IMR-90 (cell line): ENCODE measurements around the gene ANKH. TPM values are rescaled to one million over a fixed set of nuclear protein-coding genes. Genes with fewer than 3 reads are reported as not detected.

Experiments used
- ATAC-seq: fragments of 200-7000 bp; cut with Tn5 transposase; 2 replicates; pipeline ENCODE4 v1.9.1; 2020; ENCODE audit warnings: low read depth, mild to moderate bottlenecking, moderate library complexity
- BruUV-seq: library from RNA; stranded (reverse); fragments of 400-500 nt; replicated peaks from 2 replicates; lab custom pipeline; 2021; lab: Mats Ljungman, UMichigan
- CTCF ChIA-PET: fragments of 300-600 bp; formaldehyde crosslinking; extraction: SDS; loops from one replicate; lab custom pipeline; 2021; ENCODE audit warnings: antibody characterized with exemption; lab: Yijun Ruan, JAX
- POLR2A ChIA-PET: fragments of 300-600 bp; sonication (Branson Sonifier 250); formaldehyde crosslinking; loops from one replicate; lab custom pipeline; 2022; ENCODE audit warnings: antibody characterized with exemption; ENCODE audit not compliant: unreplicated experiment; lab: Charles Lee
- DNase-seq: peaks from one replicate; pipeline ENCODE4 v3.0.0; 2013
- H2AFZ ChIP-seq: replicated peaks from 2 replicates; pipeline ENCODE3; 2013; ENCODE audit warnings: low read length, mild to moderate bottlenecking; ENCODE audit not compliant: poor library complexity
- H2AK5ac ChIP-seq: 2 replicates; pipeline ENCODE4 v1.6.1; 2013; ENCODE audit warnings: low read depth, low read length, inconsistent platforms
- H2AK9ac ChIP-seq: replicated peaks from 2 replicates; pipeline ENCODE3; 2013; ENCODE audit warnings: mild to moderate bottlenecking, low read depth, low read length, moderate library complexity; ENCODE audit not compliant: poor library complexity
- H2BK120ac ChIP-seq: 2 replicates; pipeline ENCODE4 v1.6.1; 2013; ENCODE audit warnings: low read depth, low read length, inconsistent platforms
- H2BK15ac ChIP-seq: 3 replicates; pipeline ENCODE4 v1.6.1; 2013; ENCODE audit warnings: low read depth, low read length, inconsistent platforms
- H2BK20ac ChIP-seq: 2 replicates; pipeline ENCODE4 v1.6.1; 2013; ENCODE audit warnings: low read depth, mild to moderate bottlenecking, inconsistent platforms, low read length, moderate library complexity
- H2BK5ac ChIP-seq: 2 replicates; pipeline ENCODE4 v1.6.1; 2013; ENCODE audit warnings: mild to moderate bottlenecking, low read depth, low read length, inconsistent platforms; ENCODE audit not compliant: poor library complexity, severe bottlenecking
- H3K14ac ChIP-seq: replicated peaks from 2 replicates; pipeline ENCODE4 v1.6.1; 2013; ENCODE audit warnings: low read depth, low read length, inconsistent platforms
- H3K18ac ChIP-seq: 2 replicates; pipeline ENCODE4 v1.6.1; 2013; ENCODE audit warnings: low read depth, low read length, control low read depth
- H3K23ac ChIP-seq: 2 replicates; pipeline ENCODE4 v1.6.1; 2013; ENCODE audit warnings: low read depth, low read length, inconsistent platforms
- H3K27ac ChIP-seq: 2 replicates; pipeline ENCODE4 v1.5.1; 2013; ENCODE audit warnings: mild to moderate bottlenecking, control low read depth, low read length; ENCODE audit not compliant: insufficient read depth
- H3K27me3 ChIP-seq: 2 replicates; pipeline ENCODE4 v1.6.1; 2013; ENCODE audit warnings: low read length; ENCODE audit not compliant: control insufficient read depth, insufficient read depth
- H3K36me3 ChIP-seq: 2 replicates; pipeline ENCODE4 v1.6.1; 2013; ENCODE audit warnings: low read length, mixed read lengths; ENCODE audit not compliant: control insufficient read depth, insufficient read depth
- H3K4ac ChIP-seq: 2 replicates; pipeline ENCODE4 v1.6.1; 2013; ENCODE audit warnings: low read depth, low read length, inconsistent platforms
- H3K4me1 ChIP-seq: 2 replicates; pipeline ENCODE4 v1.6.1; 2013; ENCODE audit warnings: low read length, mixed read lengths; ENCODE audit not compliant: control insufficient read depth, insufficient read depth
- H3K4me2 ChIP-seq: 2 replicates; pipeline ENCODE4 v1.6.1; 2013; ENCODE audit warnings: low read depth, mild to moderate bottlenecking, control low read depth, low read length, moderate library complexity
- H3K4me3 ChIP-seq: 2 replicates; pipeline ENCODE4 v1.5.1; 2013; ENCODE audit warnings: low read depth, mild to moderate bottlenecking, control low read depth, low read length, moderate library complexity; ENCODE audit not compliant: insufficient read depth
- H3K56ac ChIP-seq: 2 replicates; pipeline ENCODE4 v1.6.1; 2013; ENCODE audit warnings: low read length, inconsistent platforms; ENCODE audit not compliant: insufficient read depth; ENCODE audit errors: extremely low read depth
- H3K79me1 ChIP-seq, 2 experiments: 2 replicates each; pipeline ENCODE4 v1.6.1; 2013; ENCODE audit warnings: low read length in 2 of 2, inconsistent platforms in 1 of 2, low read depth in 1 of 2
- H3K9ac ChIP-seq: 2 replicates; pipeline ENCODE4 v1.6.1; 2013; ENCODE audit warnings: low read depth, low read length, control low read depth
- H3K9me1 ChIP-seq: 2 replicates; pipeline ENCODE4 v1.6.1; 2013; ENCODE audit warnings: low read length, inconsistent platforms; ENCODE audit not compliant: insufficient read depth
- H3K9me3 ChIP-seq: 2 replicates; pipeline ENCODE4 v1.6.1; 2013; ENCODE audit warnings: low read length; ENCODE audit not compliant: control insufficient read depth, insufficient read depth
- H4K20me1 ChIP-seq: 2 replicates; pipeline ENCODE4 v1.6.1; 2013; ENCODE audit warnings: low read length, inconsistent platforms; ENCODE audit not compliant: insufficient read depth
- H4K5ac ChIP-seq: 2 replicates; pipeline ENCODE4 v1.6.1; 2013; ENCODE audit warnings: mild to moderate bottlenecking, low read depth, low read length, control low read depth
- H4K8ac ChIP-seq, 2 experiments: 2 replicates each; pipeline ENCODE4 v1.6.1; 2013; ENCODE audit warnings: low read depth in 2 of 2, low read length in 2 of 2, control low read depth in 1 of 2, inconsistent platforms in 1 of 2
- H4K91ac ChIP-seq: 2 replicates; pipeline ENCODE4 v1.6.1; 2013; ENCODE audit warnings: low read depth, low read length, inconsistent platforms; ENCODE audit not compliant: insufficient read depth
- BHLHE40 ChIP-seq: fragments of 150-350 bp; IDR thresholded peaks from 2 replicates; pipeline ENCODE4 v1.6.1; 2016; ENCODE audit warnings: mild to moderate bottlenecking, low read depth, low read length
- CEBPB ChIP-seq: IDR thresholded peaks from 2 replicates; pipeline ENCODE4 v1.6.1; 2012; ENCODE audit warnings: low read depth, low read length, improper control_type of control experiment
- CHD1 ChIP-seq: IDR thresholded peaks from 2 replicates; pipeline ENCODE4 v1.6.1; 2012; ENCODE audit warnings: low read depth, low read length, improper control_type of control experiment
- CTCF ChIP-seq: conservative IDR thresholded peaks from 2 replicates; pipeline ENCODE4 v1.5.1; 2012; ENCODE audit warnings: mild to moderate bottlenecking, low read depth, low read length, improper control_type of control experiment
- ELK1 ChIP-seq: fragments of 150-350 bp; IDR thresholded peaks from 2 replicates; pipeline ENCODE4 v1.6.1; 2016; ENCODE audit warnings: low read depth, mild to moderate bottlenecking, low read length, moderate library complexity, borderline replicate concordance
- FOS ChIP-seq: fragments of 150-350 bp; IDR thresholded peaks from 2 replicates; pipeline ENCODE4 v1.6.1; 2016; ENCODE audit warnings: low read depth, low read length
- MAFK ChIP-seq: IDR thresholded peaks from 2 replicates; pipeline ENCODE4 v1.6.1; 2012; ENCODE audit warnings: low read depth, low read length, improper control_type of control experiment
- MAZ ChIP-seq: IDR thresholded peaks from 2 replicates; pipeline ENCODE4 v1.6.1; 2012; ENCODE audit warnings: low read depth, mild to moderate bottlenecking, low read length, improper control_type of control experiment, moderate library complexity, borderline replicate concordance
- MXI1 ChIP-seq: IDR thresholded peaks from 2 replicates; pipeline ENCODE4 v1.6.1; 2012; ENCODE audit warnings: low read depth, mild to moderate bottlenecking, low read length, moderate library complexity, borderline replicate concordance
- NFE2L2 ChIP-seq: fragments of 150-350 bp; IDR thresholded peaks from 2 replicates; pipeline ENCODE4 v1.6.1; 2016; ENCODE audit warnings: low read depth, mild to moderate bottlenecking, low read length
- POLR2A ChIP-seq: IDR thresholded peaks from 2 replicates; pipeline ENCODE4 v1.6.1; 2012; ENCODE audit warnings: mild to moderate bottlenecking, low read depth, low read length
- RAD21 ChIP-seq: IDR thresholded peaks from 2 replicates; pipeline ENCODE4 v1.6.1; 2012; ENCODE audit warnings: low read length, improper control_type of control experiment
- RCOR1 ChIP-seq: IDR thresholded peaks from 2 replicates; pipeline ENCODE4 v1.6.1; 2012; ENCODE audit warnings: mild to moderate bottlenecking, low read length, improper control_type of control experiment; ENCODE audit not compliant: insufficient replicate concordance
- RFX5 ChIP-seq: IDR thresholded peaks from 2 replicates; pipeline ENCODE4 v1.8.0; 2012; ENCODE audit warnings: low read depth, mild to moderate bottlenecking, low read length, moderate library complexity
- SMC3 ChIP-seq: fragments of 150-350 bp; IDR thresholded peaks from 2 replicates; pipeline ENCODE4 v1.6.1; 2016; ENCODE audit warnings: low read depth, mild to moderate bottlenecking, antibody characterized with exemption, low read length, moderate library complexity
- USF2 ChIP-seq: fragments of 150-350 bp; IDR thresholded peaks from 2 replicates; pipeline ENCODE4 v1.6.1; 2017; ENCODE audit warnings: mild to moderate bottlenecking, antibody characterized with exemption, low read length, low read depth
- whole genome bisulfite sequencing, 2 experiments: methylation state at CpG; one replicate each; pipeline versions ENCODE4 v1.1.5 to v1.1.7; 2013; ENCODE audit warnings: missing lambda C conversion rate in 2 of 2; ENCODE audit not compliant: insufficient read length in 1 of 2; ENCODE audit errors: extremely low coverage in 2 of 2; 5-methylcytosine and 5-hydroxymethylcytosine counted together
- dilution Hi-C: fragments of 300-500 bp; cut with HindIII; formaldehyde crosslinking; loops from one replicate; pipeline ENCODE4 v1.14.3; 2018; ENCODE audit warnings: low sequenced_read_pairs; ENCODE audit not compliant: unreplicated experiment
- in situ Hi-C: fragments of 300-500 bp; cut with MboI; formaldehyde crosslinking; loops from 3 replicates; pipeline ENCODE4 v1.14.3; 2019; ENCODE audit warnings: low sequenced_read_pairs, inconsistent platforms, mixed read lengths
- intact Hi-C: fragments of 100-400 bp; cut with micrococcal nuclease; formaldehyde crosslinking; loops from 2 replicates; pipeline ENCODE4 v1.10.0; 2022
- polyA plus RNA-seq, 3 experiments: library from polyadenylated mRNA; depleted of rRNA; stranded (reverse); fragments of >200 nt; gene quantifications; 2 replicates each; pipeline ENCODE4 v1.2.3, GENCODE V29; 2012; ENCODE audit warnings: low replicate concordance in 1 of 3
- total RNA-seq: library from RNA; depleted of rRNA; stranded (reverse); fragments of >200 nt; gene quantifications from 2 replicates; pipeline ENCODE4 v1.2.3, GENCODE V29; 2012

Gene ANKH
- total and polyA plus RNA-seq, 2 of the 4 experiments (the other 2 are of a cell fraction) = 5.2 to 17.2 TPM

GRCh38 chr5:14834062-14834461 is 37.5 kb downstream of the ANKH start:
- no TSS peak for BruUV-seq
- H3K23ac ChIP-seq = no peak overlapping the region
- H2AK9ac ChIP-seq = no peak overlapping the region
- H2BK15ac ChIP-seq = no peak overlapping the region
- no peak overlapping the region for H2BK5ac ChIP-seq
- no peak overlapping the region for H3K14ac ChIP-seq
- H3K4me3 ChIP-seq = no peak overlapping the region
- no peak overlapping the region for H4K8ac ChIP-seq
- H3K56ac ChIP-seq = no peak overlapping the region
- no peak overlapping the region for H3K27ac ChIP-seq
- H3K9me1 ChIP-seq = no peaks in the 10 kb centered on the region
- H3K4ac ChIP-seq = no peak overlapping the region
- dilution Hi-C loops (no loop called here), intact Hi-C loops (no loop called here), in situ Hi-C loops (no loop called here)
- no peaks in the 10 kb centered on the region for H3K27me3 ChIP-seq
- H3K4me1 ChIP-seq = no peaks in the 10 kb centered on the region
- H4K91ac ChIP-seq = no peak overlapping the region
- H4K5ac ChIP-seq = no peak overlapping the region
- CTCF ChIA-PET = no interaction called here
- H2BK20ac ChIP-seq = no peak overlapping the region
- ATAC-seq (no peak), DNase-seq (no peak)
- POLR2A ChIA-PET = no interaction called here
- H2AK5ac ChIP-seq = no peak overlapping the region
- no peaks in the 10 kb centered on the region for H3K9me3 ChIP-seq
- H3K79me1 ChIP-seq = peaks cover 4% of the 10 kb centered on the region in 2 experiments; a peak in 2 of 4 replicates
- WGBS, 2 experiments = no CpG with 5 or more reads among the region's 2 CpGs
- H3K9ac ChIP-seq = no peak overlapping the region
- H4K20me1 ChIP-seq = 0 out of 2 replicates have a peak, but pooled peaks cover 3% of the 10 kb centered on the region
- H3K36me3 ChIP-seq = no peaks in the 10 kb centered on the region; the same call in 1 of the 2 replicates
- no peak overlapping the region for H3K4me2 ChIP-seq
- TF ChIP-seq ELK1 (no peak), CHD1 (no peak), CEBPB (no peak), MAZ (no peak), USF2 (no peak), POLR2A (no peak), CTCF (no peak), SMC3 (no peak), MAFK (no peak), RAD21 (no peak), MXI1 (no peak), FOS (no peak), BHLHE40 (no peak), NFE2L2 (no peak), RCOR1 (no peak), RFX5 (no peak)
- H2BK120ac ChIP-seq = no peak overlapping the region
- no peak overlapping the region for H2AFZ ChIP-seq
- H3K18ac ChIP-seq = no peak overlapping the region
